Bronchial epithelial cell (primary cell): ENCODE data around the gene ORC1. TPM values are rescaled to one million over a fixed set of nuclear protein-coding genes. Genes with fewer than 3 reads are reported as not detected.
A peak's percentile ranks its signal among the peaks of the same experiment; 100 is the strongest.

Experiments
- DNase-seq: peaks from one replicate; pipeline ENCODE4 v3.0.0-alpha.2; 2010; ENCODE audit warnings: low read depth
- FAIRE-seq: peaks from 2 replicates; lab custom pipeline; 2011; peaks lifted over from hg19 to GRCh38; lab: Jason Lieb, UNC
- H3K27me3 ChIP-seq: 2 replicates; pipeline ENCODE4 v1.5.1; 2011; ENCODE audit warnings: low read length; ENCODE audit not compliant: control insufficient read depth, insufficient read depth
- H3K36me3 ChIP-seq: 2 replicates; pipeline ENCODE4 v1.5.1; 2011; ENCODE audit warnings: low read length; ENCODE audit not compliant: control insufficient read depth, insufficient read depth
- H3K4me3 ChIP-seq: 2 replicates; pipeline ENCODE4 v1.5.1; 2011; ENCODE audit warnings: mild to moderate bottlenecking, low read depth, low read length, control low read depth
- total RNA-seq: library from RNA; depleted of rRNA; stranded (reverse); fragments of >200 nt; gene quantifications from 2 replicates; pipeline ENCODE4 v1.2.1, GENCODE V29; 2014
- TF ChIP-seq, protein P1 (sequence below): IDR thresholded peaks from 2 replicates; pipeline ENCODE4 v1.5.1; 2011; ENCODE audit warnings: mild to moderate bottlenecking, moderate library complexity, low read length, control low read depth, inconsistent platforms; ENCODE audit not compliant: insufficient read depth, severe bottlenecking

Gene ORC1
- total RNA-seq, 1 donor from 2014 or later, result 0.26 TPM

DNA sequence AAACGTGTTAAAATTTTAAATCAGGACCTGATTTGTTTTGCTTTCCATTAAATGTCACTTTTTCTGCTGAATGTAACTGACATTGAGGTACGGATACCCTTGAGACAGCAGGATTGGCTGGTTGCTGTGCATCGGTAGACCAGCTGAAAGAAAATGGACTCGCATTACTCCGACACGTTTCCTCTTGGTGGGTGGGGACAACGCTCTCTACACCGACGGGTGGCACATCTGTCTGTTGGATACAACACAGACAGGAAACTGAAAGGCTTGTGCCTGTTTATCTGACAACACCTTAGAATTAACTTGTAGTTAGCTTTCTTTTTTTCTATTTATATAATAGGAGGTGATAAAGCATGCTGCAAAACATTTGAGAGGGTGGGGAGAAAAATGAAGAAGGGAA, 19.5 kb upstream of the ORC1 start:
- TF ChIP-seq, protein P1, sequence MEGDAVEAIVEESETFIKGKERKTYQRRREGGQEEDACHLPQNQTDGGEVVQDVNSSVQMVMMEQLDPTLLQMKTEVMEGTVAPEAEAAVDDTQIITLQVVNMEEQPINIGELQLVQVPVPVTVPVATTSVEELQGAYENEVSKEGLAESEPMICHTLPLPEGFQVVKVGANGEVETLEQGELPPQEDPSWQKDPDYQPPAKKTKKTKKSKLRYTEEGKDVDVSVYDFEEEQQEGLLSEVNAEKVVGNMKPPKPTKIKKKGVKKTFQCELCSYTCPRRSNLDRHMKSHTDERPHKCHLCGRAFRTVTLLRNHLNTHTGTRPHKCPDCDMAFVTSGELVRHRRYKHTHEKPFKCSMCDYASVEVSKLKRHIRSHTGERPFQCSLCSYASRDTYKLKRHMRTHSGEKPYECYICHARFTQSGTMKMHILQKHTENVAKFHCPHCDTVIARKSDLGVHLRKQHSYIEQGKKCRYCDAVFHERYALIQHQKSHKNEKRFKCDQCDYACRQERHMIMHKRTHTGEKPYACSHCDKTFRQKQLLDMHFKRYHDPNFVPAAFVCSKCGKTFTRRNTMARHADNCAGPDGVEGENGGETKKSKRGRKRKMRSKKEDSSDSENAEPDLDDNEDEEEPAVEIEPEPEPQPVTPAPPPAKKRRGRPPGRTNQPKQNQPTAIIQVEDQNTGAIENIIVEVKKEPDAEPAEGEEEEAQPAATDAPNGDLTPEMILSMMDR, result no peak
- H3K36me3 ChIP-seq, result peaks cover 3% of the 10 kb centered on the region
- DNase-seq (no peak), FAIRE-seq (no peak)
- H3K27me3 ChIP-seq, result no peaks in the 10 kb centered on the region
- no peak overlapping the region for H3K4me3 ChIP-seq

DNA sequence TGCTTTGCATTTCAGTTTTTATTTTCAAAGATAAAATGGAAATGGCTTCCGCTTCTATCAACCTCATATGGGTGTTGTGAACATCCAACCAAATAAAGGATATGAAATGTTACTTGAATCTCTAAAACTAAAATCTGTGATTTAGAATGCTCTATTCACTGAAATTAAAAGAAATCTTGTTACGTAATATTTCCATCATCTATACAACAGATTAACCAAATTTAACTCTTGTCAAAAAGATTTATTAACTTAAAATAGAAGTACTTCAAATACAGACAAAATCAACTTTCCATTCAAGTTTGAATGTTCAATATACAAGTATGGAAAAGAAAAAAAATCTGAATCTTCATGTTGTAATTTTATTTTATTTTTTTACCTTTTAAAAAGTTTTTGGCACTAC, 18.8 kb upstream of the ORC1 start:
- DNase-seq (no peak), FAIRE-seq (no peak)
- Histone ChIP-seq H3K4me3 (no peak overlapping the region), H3K27me3 (no peaks in the 10 kb centered on the region), H3K36me3 (peaks cover 3% of the 10 kb centered on the region)
- TF ChIP-seq, protein P1, result no peak

DNA sequence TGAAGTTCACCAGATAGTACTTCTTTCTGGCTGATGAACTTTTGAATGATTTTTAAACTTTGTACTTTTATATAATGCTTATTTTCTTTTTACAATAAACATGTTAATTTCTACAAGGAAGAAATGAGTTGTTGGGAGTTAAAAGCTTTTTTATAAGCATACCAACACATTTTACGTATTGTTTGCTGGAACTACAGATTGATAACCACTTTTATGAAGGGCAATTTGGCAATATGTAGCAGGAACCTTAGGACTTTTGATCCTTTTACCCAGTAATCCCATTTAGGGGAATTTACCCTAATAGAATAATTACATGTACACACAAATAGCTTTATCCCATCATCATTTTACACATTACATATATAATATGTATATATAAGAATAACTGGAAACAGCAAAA, 16.5 kb upstream of the ORC1 start:
- DNase-seq (no peak), FAIRE-seq (no peak)
- Histone ChIP-seq H3K36me3 (peaks cover 8% of the 10 kb centered on the region), H3K27me3 (no peaks in the 10 kb centered on the region), H3K4me3 (no peak overlapping the region)
- TF ChIP-seq, protein P1, result no peak

DNA sequence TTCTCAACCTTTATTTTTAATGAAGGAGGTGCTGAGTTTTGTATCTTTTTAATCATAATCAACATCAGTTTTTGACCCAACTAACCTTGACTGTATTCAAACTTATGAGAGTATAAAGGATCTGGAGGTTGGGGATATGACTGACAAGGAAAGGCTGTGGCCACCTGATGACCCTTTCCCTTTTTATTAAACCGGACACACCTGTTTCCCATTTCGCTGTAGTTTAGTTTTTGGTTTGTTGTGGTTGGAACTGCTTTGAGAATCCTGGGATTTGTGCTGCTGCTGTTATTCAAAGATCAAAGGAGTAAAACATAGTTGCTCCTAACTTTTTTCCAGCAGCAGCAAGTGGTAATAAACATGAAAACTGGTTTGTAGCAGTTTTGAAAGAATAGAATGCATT, 12.6 kb upstream of the ORC1 start:
- peaks cover 16% of the 10 kb centered on the region for H3K36me3 ChIP-seq
- FAIRE-seq, result no peak

DNA sequence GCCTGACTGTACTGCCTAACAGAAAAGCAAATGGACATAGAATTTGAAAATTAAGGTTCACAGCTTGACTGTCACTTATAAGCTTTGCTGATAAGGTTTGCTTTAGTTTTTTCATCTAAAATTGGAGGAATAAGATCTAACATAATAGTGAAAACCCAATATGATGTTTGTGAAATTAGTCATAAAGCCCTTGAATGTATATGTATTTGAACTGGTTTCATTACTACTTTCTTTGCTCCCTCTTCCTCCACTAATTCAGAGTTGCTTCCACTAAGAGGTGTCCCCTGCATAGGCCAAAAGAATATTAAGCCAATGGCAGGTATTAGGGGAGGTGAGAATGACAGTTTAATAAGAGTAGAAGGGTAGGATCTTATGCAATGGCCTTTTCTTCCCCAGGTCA, 10.7 kb upstream of the ORC1 start:
- DNase-seq (no peak), FAIRE-seq (no peak)
- H3K4me3 ChIP-seq, result no peak overlapping the region
- H3K27me3 ChIP-seq, result no peaks in the 10 kb centered on the region
- TF ChIP-seq, protein P1, result no peak
- peaks cover 18% of the 10 kb centered on the region for H3K36me3 ChIP-seq

More for the DNA sequence above, 12.6 kb upstream of the ORC1 start:
- H3K4me3 ChIP-seq, result no peak overlapping the region
- H3K27me3 ChIP-seq, result no peaks in the 10 kb centered on the region
- DNase-seq, result no peak
- TF ChIP-seq, protein P1, result no peak

DNA sequence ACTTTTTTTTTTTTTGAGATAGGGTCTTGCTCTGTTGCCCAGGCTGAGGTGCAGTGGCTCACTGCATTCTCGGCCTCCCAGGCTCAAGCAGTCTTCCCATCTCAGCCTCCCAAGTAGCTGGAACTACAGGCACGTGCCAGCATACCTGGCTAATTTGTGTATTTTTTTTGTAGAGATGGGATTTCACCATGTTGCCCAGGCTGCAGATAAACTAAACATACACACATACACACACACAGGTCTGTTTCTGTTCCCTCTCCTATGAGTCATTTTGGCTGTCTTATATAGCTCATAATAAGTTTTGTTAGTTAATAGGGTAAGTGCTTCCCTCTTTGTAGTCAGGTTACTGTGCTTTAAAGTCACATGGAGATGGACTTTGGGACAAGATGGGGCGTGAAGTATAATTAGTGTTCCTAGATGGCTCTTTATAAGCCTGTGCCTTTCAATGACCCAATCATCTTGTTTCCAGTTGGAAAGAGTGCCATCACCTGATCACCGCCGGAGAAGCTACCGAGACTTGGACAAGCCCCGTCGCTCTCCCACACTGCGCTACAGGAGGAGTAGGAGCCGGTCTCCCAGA, 9.3 kb upstream of the ORC1 start:
- TF ChIP-seq, protein P1, result no peak
- no peak for FAIRE-seq
- Histone ChIP-seq H3K27me3 (no peaks in the 10 kb centered on the region), H3K4me3 (no peak overlapping the region), H3K36me3 (peaks cover 25% of the 10 kb centered on the region)
- peak; percentile 19 for DNase-seq
